H9 (cell line): Measurements from ENCODE around the gene SPEM3. TPM values are rescaled to one million over a fixed set of nuclear protein-coding genes. Genes with fewer than 3 reads are reported as not detected.

Source experiments
- DNase-seq: peaks from one replicate; pipeline ENCODE4 v3.0.0-alpha.2; 2017
- H2AFZ ChIP-seq: one replicate; pipeline ENCODE4 v1.6.1; 2013; ENCODE audit warnings: mild to moderate bottlenecking, low read length, control low read depth, moderate library complexity
- H2AK5ac ChIP-seq: 2 replicates; pipeline ENCODE4 v1.6.1; 2013; ENCODE audit warnings: low read length, control low read depth, mixed read lengths; ENCODE audit not compliant: insufficient read length
- H2BK120ac ChIP-seq: one replicate; pipeline ENCODE4 v1.6.1; 2013; ENCODE audit warnings: low read depth, mild to moderate bottlenecking, low read length, control low read depth, inconsistent platforms; ENCODE audit not compliant: poor library complexity, severe bottlenecking
- H2BK12ac ChIP-seq: 2 replicates; pipeline ENCODE4 v1.6.1; 2013; ENCODE audit warnings: low read length, control low read depth, mixed read lengths, low read depth; ENCODE audit not compliant: insufficient read length
- H2BK15ac ChIP-seq: 2 replicates; pipeline ENCODE4 v1.6.1; 2013; ENCODE audit warnings: low read depth, low read length, control low read depth
- H2BK20ac ChIP-seq: one replicate; pipeline ENCODE4 v1.6.1; 2013; ENCODE audit warnings: low read depth, mild to moderate bottlenecking, low read length, control low read depth, inconsistent platforms; ENCODE audit not compliant: poor library complexity, severe bottlenecking
- H2BK5ac ChIP-seq: 2 replicates; pipeline ENCODE4 v1.6.1; 2013; ENCODE audit warnings: low read length, control low read depth, mixed read lengths; ENCODE audit not compliant: insufficient read length
- H3K14ac ChIP-seq: 2 replicates; pipeline ENCODE4 v1.6.1; 2013; ENCODE audit warnings: low read length, control low read depth; ENCODE audit not compliant: insufficient read depth
- H3K18ac ChIP-seq: 2 replicates; pipeline ENCODE4 v1.6.1; 2013; ENCODE audit warnings: low read depth, mild to moderate bottlenecking, mixed read lengths, low read length, control low read depth; ENCODE audit not compliant: insufficient read length
- H3K23ac ChIP-seq: 2 replicates; pipeline ENCODE4 v1.6.1; 2013; ENCODE audit warnings: low read length, control low read depth, mixed read lengths, low read depth; ENCODE audit not compliant: insufficient read length
- H3K23me2 ChIP-seq: 2 replicates; pipeline ENCODE4 v1.6.1; 2013; ENCODE audit warnings: low read depth, mild to moderate bottlenecking, mixed read lengths, low read length, control low read depth; ENCODE audit not compliant: insufficient read length, poor library complexity, severe bottlenecking
- H3K27ac ChIP-seq: 2 replicates; pipeline ENCODE4 v1.5.1; 2013; ENCODE audit warnings: low read length, control low read depth, mixed read lengths, low read depth; ENCODE audit not compliant: insufficient read length
- H3K27me3 ChIP-seq: 2 replicates; pipeline ENCODE4 v1.6.1; 2013; ENCODE audit warnings: low read length, control low read depth, inconsistent platforms; ENCODE audit not compliant: insufficient read depth
- H3K4ac ChIP-seq: 2 replicates; pipeline ENCODE4 v1.6.1; 2013; ENCODE audit warnings: low read depth, mild to moderate bottlenecking, control low read depth, inconsistent platforms, low read length, moderate library complexity
- H3K4me1 ChIP-seq: 2 replicates; pipeline ENCODE4 v1.6.1; 2013; ENCODE audit warnings: low read length, control low read depth, inconsistent platforms; ENCODE audit not compliant: insufficient read depth
- H3K4me2 ChIP-seq: 2 replicates; pipeline ENCODE4 v1.6.1; 2013; ENCODE audit warnings: low read length, control low read depth, mixed read lengths; ENCODE audit not compliant: insufficient read length, insufficient read depth
- H3K56ac ChIP-seq: 2 replicates; pipeline ENCODE4 v1.6.1; 2013; ENCODE audit warnings: low read depth, mild to moderate bottlenecking, mixed read lengths, low read length, control low read depth; ENCODE audit not compliant: insufficient read length
- H3K79me1 ChIP-seq: 2 replicates; pipeline ENCODE4 v1.6.1; 2013; ENCODE audit warnings: low read depth, mild to moderate bottlenecking, moderate library complexity, low read length, control low read depth, inconsistent platforms; ENCODE audit not compliant: insufficient read depth, poor library complexity, severe bottlenecking
- H3K79me2 ChIP-seq: 2 replicates; pipeline ENCODE4 v1.6.1; 2013; ENCODE audit warnings: low read length, control low read depth, inconsistent platforms; ENCODE audit not compliant: insufficient read depth
- H3K9ac ChIP-seq: 2 replicates; pipeline ENCODE4 v1.6.1; 2013; ENCODE audit warnings: low read length, control low read depth, mixed read lengths; ENCODE audit not compliant: insufficient read length; ENCODE audit errors: extremely low read depth
- H3K9me3 ChIP-seq: one replicate; pipeline ENCODE4 v1.6.1; 2013; ENCODE audit warnings: low read depth, low read length, inconsistent platforms; ENCODE audit not compliant: control insufficient read depth
- H3T11ph ChIP-seq: one replicate; pipeline ENCODE4 v1.6.1; 2013; ENCODE audit warnings: mild to moderate bottlenecking, low read length, control low read depth, inconsistent platforms
- H4K20me1 ChIP-seq: one replicate; pipeline ENCODE4 v1.6.1; 2013; ENCODE audit not compliant: control insufficient read depth, insufficient read length, insufficient read depth
- H4K5ac ChIP-seq: 2 replicates; pipeline ENCODE4 v1.6.1; 2013; ENCODE audit warnings: low read depth, mild to moderate bottlenecking, mixed read lengths, low read length, control low read depth; ENCODE audit not compliant: insufficient read length
- H4K8ac ChIP-seq: replicated peaks from 2 replicates; pipeline ENCODE4 v1.6.1; 2013; ENCODE audit warnings: low read length, control low read depth, mixed read lengths, low read depth; ENCODE audit not compliant: insufficient read length
- H4K91ac ChIP-seq: 2 replicates; pipeline ENCODE4 v1.6.1; 2013; ENCODE audit warnings: low read depth, mild to moderate bottlenecking, moderate library complexity, mixed read lengths, low read length, control low read depth; ENCODE audit not compliant: insufficient read length
- H3K27ac Mint-ChIP-seq, 3 experiments: 2 replicates in 2 of 3; 3 replicates in 1 of 3; pipeline ENCODE4 v1.8.0; 2020 to 2021; ENCODE audit warnings: mixed read lengths in 3 of 3, mild to moderate bottlenecking in 1 of 3, moderate library complexity in 1 of 3
- H3K27me3 Mint-ChIP-seq: 2 replicates; pipeline ENCODE4 v1.8.0; 2021; ENCODE audit warnings: low read depth, mild to moderate bottlenecking, moderate library complexity, mixed read lengths
- H3K36me3 Mint-ChIP-seq, 3 experiments: 2 replicates in 2 of 3; 3 replicates in 1 of 3; pipeline ENCODE4 v1.8.0; 2020 to 2021; ENCODE audit warnings: low read depth in 3 of 3, mixed read lengths in 3 of 3; ENCODE audit not compliant: insufficient read depth in 1 of 3
- H3K4me1 Mint-ChIP-seq, 2 experiments: 2 replicates each; pipeline ENCODE4 v1.8.0; 2020; ENCODE audit warnings: mixed read lengths in 2 of 2
- H3K4me3 Mint-ChIP-seq, 2 experiments: 2 replicates in 1 of 2; 3 replicates in 1 of 2; pipeline ENCODE4 v1.8.0; 2020 to 2021; ENCODE audit warnings: mild to moderate bottlenecking in 2 of 2, mixed read lengths in 2 of 2, moderate library complexity in 1 of 2
- H3K9me3 Mint-ChIP-seq, 2 experiments: 2 replicates in 1 of 2; 3 replicates in 1 of 2; pipeline ENCODE4 v1.8.0; 2020; ENCODE audit warnings: mild to moderate bottlenecking in 2 of 2, mixed read lengths in 2 of 2, moderate library complexity in 1 of 2
- CTCF ChIP-seq: fragments of 200-600 bp; sonication (generic); conservative IDR thresholded peaks from 3 replicates; pipeline ENCODE4 v1.8.0; 2021; ENCODE audit warnings: antibody characterized with exemption, mild to moderate bottlenecking
- WGBS: extraction: QIAGEN DNeasy Blood & Tissue Kit; methylation state at CpG from one replicate; pipeline ENCODE4 v1.1.7; 2013; ENCODE audit warnings: missing lambda C conversion rate, low lambda C conversion rate, mixed read lengths; ENCODE audit not compliant: insufficient read length; ENCODE audit errors: extremely low coverage; 5-methylcytosine and 5-hydroxymethylcytosine counted together
- total RNA-seq: library from RNA; stranded (reverse); gene quantifications from 2 replicates; pipeline ENCODE4 v1.2.1, GENCODE V29; 2021

SPEM3 gene
- total RNA-seq, 1 experiment from 2014 or later: not detected

- Histone ChIP-seq H3K9ac (peak overlapping the region; percentile 1), H3K79me2 (no peaks in the 10 kb centered on the region), H4K5ac (no peak overlapping the region), H2AFZ (no peak overlapping the region), H3K9me3 (no peaks in the 10 kb centered on the region), H3K14ac (no peak overlapping the region), H3K4me1 (no peaks in the 10 kb centered on the region; the same call in 1 of the 2 replicates), H3T11ph (no peak overlapping the region), H3K4me2 (peak overlapping the region; percentile 37), H2BK20ac (no peak overlapping the region), H3K18ac (no peak overlapping the region), H3K79me1 (no peaks in the 10 kb centered on the region), H2BK15ac (no peak overlapping the region), H3K27ac (no peak overlapping the region), H2BK120ac (no peak overlapping the region), H4K20me1 (no peaks in the 10 kb centered on the region), H3K23ac (no peak overlapping the region), H2AK5ac (no peak overlapping the region), H3K56ac (no peak overlapping the region), H3K4ac (no peak overlapping the region), H4K91ac (no peak overlapping the region), H2BK5ac (no peak overlapping the region), H4K8ac (no peak overlapping the region), H3K27me3 (no peaks in the 10 kb centered on the region), H3K23me2 (peaks cover 5% of the 10 kb centered on the region), H2BK12ac (no peak overlapping the region)
- DNase-seq: no peak
- WGBS: no CpG with 5 or more reads among the region's 16 CpGs
- Mint-ChIP-seq H3K4me3 (peak overlapping the region; percentile 84 to 94), H3K9me3 (no peaks in the 10 kb centered on the region), H3K36me3 (peaks cover 3 to 11% (median 4%) of the 10 kb centered on the region in 3 experiments; a peak in 5 of 7 replicates), H3K27me3 (no peaks in the 10 kb centered on the region; the same call in 1 of the 2 replicates), H3K4me1 (peaks cover 26 to 37% of the 10 kb centered on the region in 2 experiments), H3K27ac (peak overlapping the region; percentile 84 to 96 (median 91); a peak in 6 of 7 replicates)
- TF ChIP-seq CTCF: no peak
These were observed 25.5 kb upstream of the SPEM3 start for GRCh38 chr17:7403043-7403726.
